Fibroblast of the aortic adventitia (primary cell): ENCODE data around the gene FOXO3. TPM values are rescaled to one million over a fixed set of nuclear protein-coding genes. Genes with fewer than 3 reads are reported as not detected.

Experiments
- DNase-seq: peaks from one replicate; pipeline ENCODE4 v3.0.0-alpha.2; 2010; ENCODE audit warnings: low read depth
- H3K4me3 ChIP-seq: 2 replicates; pipeline ENCODE4 v1.5.1; 2011; ENCODE audit warnings: low read depth, mild to moderate bottlenecking, control low read depth, low read length, moderate library complexity
- total RNA-seq: library from RNA; depleted of rRNA; stranded (reverse); fragments of >200 nt; gene quantifications from 2 replicates; pipeline ENCODE4 v1.2.3, GENCODE V29; 2012; ENCODE audit warnings: low replicate concordance
- TF ChIP-seq, protein P1 (sequence below): IDR thresholded peaks from 2 replicates; pipeline ENCODE4 v1.5.1; 2011; ENCODE audit warnings: mild to moderate bottlenecking, low read length, control low read depth, inconsistent platforms; ENCODE audit not compliant: insufficient read depth

FOXO3 gene
- total RNA-seq, 1 donor, result 54.5 TPM

- no peak overlapping the region for H3K4me3 ChIP-seq
- TF ChIP-seq, protein P1, sequence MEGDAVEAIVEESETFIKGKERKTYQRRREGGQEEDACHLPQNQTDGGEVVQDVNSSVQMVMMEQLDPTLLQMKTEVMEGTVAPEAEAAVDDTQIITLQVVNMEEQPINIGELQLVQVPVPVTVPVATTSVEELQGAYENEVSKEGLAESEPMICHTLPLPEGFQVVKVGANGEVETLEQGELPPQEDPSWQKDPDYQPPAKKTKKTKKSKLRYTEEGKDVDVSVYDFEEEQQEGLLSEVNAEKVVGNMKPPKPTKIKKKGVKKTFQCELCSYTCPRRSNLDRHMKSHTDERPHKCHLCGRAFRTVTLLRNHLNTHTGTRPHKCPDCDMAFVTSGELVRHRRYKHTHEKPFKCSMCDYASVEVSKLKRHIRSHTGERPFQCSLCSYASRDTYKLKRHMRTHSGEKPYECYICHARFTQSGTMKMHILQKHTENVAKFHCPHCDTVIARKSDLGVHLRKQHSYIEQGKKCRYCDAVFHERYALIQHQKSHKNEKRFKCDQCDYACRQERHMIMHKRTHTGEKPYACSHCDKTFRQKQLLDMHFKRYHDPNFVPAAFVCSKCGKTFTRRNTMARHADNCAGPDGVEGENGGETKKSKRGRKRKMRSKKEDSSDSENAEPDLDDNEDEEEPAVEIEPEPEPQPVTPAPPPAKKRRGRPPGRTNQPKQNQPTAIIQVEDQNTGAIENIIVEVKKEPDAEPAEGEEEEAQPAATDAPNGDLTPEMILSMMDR, result no peak
- DNase-seq, result no peak
Measured at GRCh38 chr6:108596956-108597355, 36.2 kb downstream of the FOXO3 start.

DNA sequence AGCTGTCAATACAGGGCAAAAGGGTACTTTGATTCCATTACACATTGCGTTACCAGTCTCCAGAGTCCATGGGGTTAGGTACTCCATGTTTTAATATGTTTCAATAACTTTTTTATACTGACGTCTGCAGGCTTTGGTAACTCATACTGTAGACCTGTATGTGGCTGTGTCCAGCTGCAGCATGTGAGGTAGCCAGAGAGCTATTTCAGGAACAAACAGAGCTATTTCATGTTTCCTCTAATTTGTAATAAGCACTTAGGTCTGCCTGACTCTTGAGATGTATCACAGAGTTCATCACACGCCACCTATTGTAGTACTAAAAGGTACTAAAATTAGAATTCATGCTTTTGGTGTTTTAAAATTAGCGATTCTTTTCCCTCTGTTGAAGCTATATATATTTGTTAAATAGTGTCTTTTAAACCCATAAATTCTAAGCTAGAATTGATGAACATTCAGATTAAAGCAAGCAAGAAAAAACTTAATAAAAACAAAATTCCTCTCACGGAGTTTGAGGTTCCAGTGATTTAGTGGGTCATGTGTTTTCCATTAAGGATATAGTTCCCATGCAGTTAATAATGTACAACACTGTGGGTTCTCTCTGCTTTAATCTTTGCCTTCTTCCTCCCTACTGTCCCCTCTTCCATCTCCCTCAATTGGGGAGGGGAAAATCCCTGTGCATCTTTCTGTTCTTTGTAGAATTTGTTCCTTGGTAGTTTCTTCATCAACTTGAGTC lies 37.0 kb downstream of the FOXO3 start:
- DNase-seq, result no peak
- TF ChIP-seq, protein P1, result no peak
- no peak overlapping the region for H3K4me3 ChIP-seq

- DNase-seq, result peak; percentile 74
- TF ChIP-seq, protein P1, result no peak
- no peak overlapping the region for H3K4me3 ChIP-seq
Measured at GRCh38 chr6:108598305-108598863, 37.7 kb downstream of the FOXO3 start.

GRCh38 chr6:108604156-108604555 lies 43.4 kb downstream of the FOXO3 start:
- no peak for DNase-seq
- TF ChIP-seq, protein P1, result no peak
- no peak overlapping the region for H3K4me3 ChIP-seq

DNA sequence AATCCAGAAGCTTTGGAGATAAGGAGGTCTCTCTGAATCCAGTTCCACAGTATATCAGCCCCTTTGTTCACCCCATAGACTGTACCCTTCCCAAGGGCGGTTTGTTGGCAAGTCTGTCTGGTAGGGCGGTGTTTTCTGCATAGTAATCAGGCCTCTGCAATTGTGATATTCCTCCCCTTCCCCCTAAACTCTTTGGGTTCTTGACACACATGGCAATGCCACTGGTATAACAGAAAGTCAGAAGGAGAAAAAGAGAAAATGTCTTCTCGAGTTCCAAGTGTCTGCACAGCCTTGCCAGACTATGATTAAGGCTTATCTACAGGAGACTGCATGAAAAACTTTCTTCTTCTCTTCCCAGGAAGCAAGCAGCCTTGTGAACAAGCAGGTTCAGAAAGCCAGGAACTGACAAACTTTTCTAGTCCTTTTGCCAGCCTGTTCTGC lies 45.6 kb downstream of the FOXO3 start:
- TF ChIP-seq, protein P1, result no peak
- H3K4me3 ChIP-seq, result no peak overlapping the region
- peak; percentile 45 for DNase-seq

DNA sequence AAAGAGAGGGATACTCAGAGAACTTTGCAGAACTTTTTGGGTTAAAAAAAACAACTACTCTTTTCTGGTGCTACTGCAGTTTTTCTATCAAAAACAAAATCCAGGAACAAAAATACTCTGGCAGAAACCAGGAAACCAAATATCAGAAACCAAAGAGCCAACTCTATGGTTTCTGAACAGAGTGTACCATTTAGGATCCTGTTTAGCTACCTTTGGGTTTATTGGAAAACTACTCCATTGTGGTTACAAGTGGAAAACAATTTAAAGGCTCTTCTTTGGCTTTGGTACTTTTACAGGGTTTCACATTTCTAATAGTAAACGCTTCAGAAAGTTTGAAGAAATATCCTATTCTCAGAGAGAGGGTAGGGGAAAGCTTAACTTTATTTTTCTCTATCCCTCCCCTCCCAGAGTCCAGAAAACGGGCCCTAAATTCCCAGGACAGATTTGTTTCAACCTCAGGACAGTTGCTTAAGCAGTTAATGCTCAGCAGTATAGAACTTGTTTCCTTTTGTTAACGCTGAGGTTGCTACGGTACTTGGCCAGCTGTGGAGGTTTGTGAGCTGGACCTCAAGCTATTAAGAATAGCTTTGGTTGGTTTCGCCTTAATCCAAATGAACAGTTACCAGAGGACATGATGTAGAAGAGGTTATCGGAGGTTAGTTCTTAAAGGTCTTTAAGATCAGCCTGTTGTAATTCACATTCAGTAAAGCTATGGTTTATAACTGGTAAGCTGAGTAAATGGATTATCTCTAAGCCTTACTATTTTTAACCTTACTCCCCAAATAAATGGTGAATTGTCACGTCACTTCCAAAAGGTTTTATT lies 47.9 kb downstream of the FOXO3 start:
- TF ChIP-seq, protein P1, result no peak
- no peak for DNase-seq
- H3K4me3 ChIP-seq, result peak overlapping the region; percentile 5
